KMS-11 (cell line): ENCODE data around the gene S100A13.

Experiments
- H2AFZ ChIP-seq: fragments of 200-600 bp; sonication (generic); 2 replicates; pipeline ENCODE4 v1.6.1; 2016; ENCODE audit warnings: antibody characterized with exemption, mixed run types, low read depth
- H3K27ac ChIP-seq: fragments of 200-600 bp; sonication (generic); 2 replicates; pipeline ENCODE4 v1.6.1; 2016; ENCODE audit warnings: mild to moderate bottlenecking, mixed run types
- H3K27me3 ChIP-seq: fragments of 200-600 bp; sonication (generic); 2 replicates; pipeline ENCODE4 v1.6.1; 2017; ENCODE audit warnings: mild to moderate bottlenecking, low read depth, mixed run types, moderate library complexity; ENCODE audit not compliant: insufficient read depth
- H3K36me3 ChIP-seq: fragments of 200-600 bp; sonication (generic); 2 replicates; pipeline ENCODE4 v1.6.1; 2017; ENCODE audit warnings: mild to moderate bottlenecking, mixed run types; ENCODE audit not compliant: insufficient read depth
- H3K4me1 ChIP-seq: fragments of 200-600 bp; sonication (generic); 2 replicates; pipeline ENCODE4 v1.6.1; 2016; ENCODE audit warnings: mild to moderate bottlenecking, low read depth, mixed run types; ENCODE audit not compliant: poor library complexity, severe bottlenecking
- H3K4me2 ChIP-seq: fragments of 200-600 bp; sonication (generic); 2 replicates; pipeline ENCODE4 v1.7.0; 2016; ENCODE audit warnings: mild to moderate bottlenecking, mixed run types
- H3K4me3 ChIP-seq: fragments of 200-600 bp; sonication (generic); IDR thresholded peaks from 2 replicates; pipeline ENCODE4 v1.6.1; 2017; ENCODE audit warnings: low read depth, low read length, mixed read lengths; ENCODE audit not compliant: insufficient read depth
- H3K79me2 ChIP-seq: fragments of 200-600 bp; sonication (generic); 2 replicates; pipeline ENCODE4 v1.6.1; 2016; ENCODE audit warnings: low read depth, mixed run types; ENCODE audit not compliant: insufficient read depth
- H3K9ac ChIP-seq: fragments of 200-600 bp; sonication (generic); 2 replicates; pipeline ENCODE4 v1.6.1; 2016; ENCODE audit warnings: mild to moderate bottlenecking, mixed run types
- H4K20me1 ChIP-seq: fragments of 200-600 bp; sonication (generic); 2 replicates; pipeline ENCODE4 v1.6.1; 2016; ENCODE audit warnings: mild to moderate bottlenecking, mixed run types; ENCODE audit not compliant: insufficient read depth
- TF ChIP-seq, protein P1 (sequence below): fragments of 200-600 bp; sonication (generic); conservative IDR thresholded peaks from 2 replicates; pipeline ENCODE4 v1.6.1; 2017; ENCODE audit warnings: low read depth, mild to moderate bottlenecking, antibody characterized with exemption, low read length, moderate library complexity, mixed read lengths

S100A13 gene

DNA sequence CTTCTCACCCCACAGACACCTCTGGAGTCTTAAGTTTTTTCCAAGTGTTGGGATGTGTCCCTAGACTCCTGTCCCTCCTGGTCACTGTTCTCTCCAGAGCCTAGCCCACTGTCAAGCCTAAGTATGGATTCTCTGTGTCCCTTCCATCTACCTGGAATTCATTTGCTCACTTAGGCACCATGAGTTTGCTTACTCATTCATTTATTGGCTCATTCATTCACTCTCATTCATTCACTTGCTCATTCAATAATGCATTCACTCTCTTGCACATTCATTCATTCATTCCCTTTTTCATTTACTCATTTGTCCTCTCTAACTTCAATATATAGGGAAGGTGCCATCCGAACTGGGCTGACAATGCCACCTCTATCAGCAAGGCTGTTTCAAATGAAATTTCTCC lies 15.9 kb downstream of the S100A13 start:
- Histone ChIP-seq H4K20me1 (no peaks in the 10 kb centered on the region), H3K9ac (no peak overlapping the region), H3K36me3 (no peaks in the 10 kb centered on the region), H3K79me2 (no peaks in the 10 kb centered on the region), H3K4me3 (no peak overlapping the region), H2AFZ (no peak overlapping the region), H3K27me3 (0 out of 2 replicates have a peak, but pooled peaks cover 3% of the 10 kb centered on the region), H3K4me1 (no peaks in the 10 kb centered on the region), H3K27ac (no peak overlapping the region), H3K4me2 (no peak overlapping the region)
- TF ChIP-seq, protein P1, sequence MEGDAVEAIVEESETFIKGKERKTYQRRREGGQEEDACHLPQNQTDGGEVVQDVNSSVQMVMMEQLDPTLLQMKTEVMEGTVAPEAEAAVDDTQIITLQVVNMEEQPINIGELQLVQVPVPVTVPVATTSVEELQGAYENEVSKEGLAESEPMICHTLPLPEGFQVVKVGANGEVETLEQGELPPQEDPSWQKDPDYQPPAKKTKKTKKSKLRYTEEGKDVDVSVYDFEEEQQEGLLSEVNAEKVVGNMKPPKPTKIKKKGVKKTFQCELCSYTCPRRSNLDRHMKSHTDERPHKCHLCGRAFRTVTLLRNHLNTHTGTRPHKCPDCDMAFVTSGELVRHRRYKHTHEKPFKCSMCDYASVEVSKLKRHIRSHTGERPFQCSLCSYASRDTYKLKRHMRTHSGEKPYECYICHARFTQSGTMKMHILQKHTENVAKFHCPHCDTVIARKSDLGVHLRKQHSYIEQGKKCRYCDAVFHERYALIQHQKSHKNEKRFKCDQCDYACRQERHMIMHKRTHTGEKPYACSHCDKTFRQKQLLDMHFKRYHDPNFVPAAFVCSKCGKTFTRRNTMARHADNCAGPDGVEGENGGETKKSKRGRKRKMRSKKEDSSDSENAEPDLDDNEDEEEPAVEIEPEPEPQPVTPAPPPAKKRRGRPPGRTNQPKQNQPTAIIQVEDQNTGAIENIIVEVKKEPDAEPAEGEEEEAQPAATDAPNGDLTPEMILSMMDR = no peak

DNA sequence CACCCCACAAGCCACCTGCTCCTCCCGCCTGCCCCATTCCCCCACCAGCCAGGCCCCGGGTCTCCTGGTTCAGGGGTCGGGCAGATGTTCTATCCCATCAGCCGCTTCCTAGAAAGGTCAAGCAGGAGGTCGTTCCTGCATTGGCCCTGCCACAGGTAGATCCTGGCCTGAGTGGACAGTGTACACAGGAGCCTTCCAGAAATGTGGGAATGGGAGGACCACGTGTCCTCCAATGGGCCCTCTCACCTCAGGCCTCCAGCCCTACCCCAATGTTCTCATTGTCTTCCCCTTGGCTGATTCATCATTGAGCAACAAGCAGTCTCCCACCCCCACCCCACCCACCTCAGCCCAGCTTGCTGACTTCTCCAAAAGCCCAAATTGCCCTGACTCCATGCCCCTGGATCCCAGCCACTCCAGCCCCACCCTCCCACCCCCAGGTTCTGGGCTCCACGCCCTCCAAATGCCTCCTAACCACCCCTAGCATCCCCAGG lies 16.4 kb downstream of the S100A13 start:
- H3K27me3 ChIP-seq = 0 out of 2 replicates have a peak, but pooled peaks cover 3% of the 10 kb centered on the region
- no peak overlapping the region for H3K9ac ChIP-seq
- no peaks in the 10 kb centered on the region for H3K4me1 ChIP-seq
- H3K27ac ChIP-seq = no peak overlapping the region
- TF ChIP-seq, protein P1 = no peak
- H4K20me1 ChIP-seq = no peaks in the 10 kb centered on the region
- no peaks in the 10 kb centered on the region for H3K36me3 ChIP-seq
- H2AFZ ChIP-seq = no peak overlapping the region
- H3K4me2 ChIP-seq = no peak overlapping the region
- no peak overlapping the region for H3K4me3 ChIP-seq
- H3K79me2 ChIP-seq = no peaks in the 10 kb centered on the region

DNA sequence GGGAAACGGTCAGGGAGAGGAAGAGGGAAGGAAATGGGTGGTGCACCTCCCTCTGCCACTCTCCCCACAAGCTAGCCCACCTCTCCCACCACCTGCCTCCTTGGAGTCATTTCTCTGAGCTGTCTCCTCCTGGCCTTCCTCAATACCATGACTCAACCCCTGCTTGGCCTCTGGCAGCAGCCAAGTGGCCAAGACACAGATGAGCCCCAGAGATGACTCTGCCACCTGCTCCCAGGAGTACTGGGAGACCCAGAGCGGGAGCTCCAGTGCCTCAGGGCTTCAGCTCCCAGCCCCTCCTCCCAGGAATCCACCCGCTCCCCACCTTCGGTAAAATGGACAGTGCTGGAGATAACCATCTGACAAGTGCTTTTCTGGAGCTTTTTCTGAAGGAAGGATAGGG lies 17.0 kb downstream of the S100A13 start:
- Histone ChIP-seq H3K4me3 (no peak overlapping the region), H3K27ac (no peak overlapping the region), H3K9ac (no peak overlapping the region), H3K36me3 (no peaks in the 10 kb centered on the region), H3K4me2 (no peak overlapping the region), H3K27me3 (0 out of 2 replicates have a peak, but pooled peaks cover 3% of the 10 kb centered on the region), H4K20me1 (no peaks in the 10 kb centered on the region), H3K79me2 (no peaks in the 10 kb centered on the region), H2AFZ (no peak overlapping the region), H3K4me1 (no peaks in the 10 kb centered on the region)
- TF ChIP-seq, protein P1 = no peak

DNA sequence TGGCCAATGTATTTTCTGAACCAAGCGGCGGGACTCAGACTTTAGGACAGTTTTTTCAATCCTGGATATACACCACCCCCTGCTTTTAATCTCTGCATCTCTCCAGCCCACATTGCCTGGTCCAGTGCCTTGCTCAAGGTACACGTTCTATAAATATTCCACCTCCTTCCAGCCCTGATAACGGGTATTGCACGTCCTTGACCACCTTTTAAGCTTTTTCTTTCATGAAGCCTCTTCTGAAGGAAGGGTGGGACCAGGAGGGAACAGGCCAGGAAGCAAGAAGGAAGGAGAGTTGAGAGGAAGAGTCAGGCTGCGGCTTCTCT lies 17.8 kb downstream of the S100A13 start:
- no peak overlapping the region for H3K27ac ChIP-seq
- H3K4me3 ChIP-seq = no peak overlapping the region

More for the DNA sequence above, 17.8 kb downstream of the S100A13 start:
- H3K9ac ChIP-seq = no peak overlapping the region
- TF ChIP-seq, protein P1 = no peak
- H4K20me1 ChIP-seq = no peaks in the 10 kb centered on the region
- H3K79me2 ChIP-seq = no peaks in the 10 kb centered on the region
- no peaks in the 10 kb centered on the region for H3K36me3 ChIP-seq
- no peaks in the 10 kb centered on the region for H3K4me1 ChIP-seq
- H3K27me3 ChIP-seq = 0 out of 2 replicates have a peak, but pooled peaks cover 3% of the 10 kb centered on the region
- H3K4me2 ChIP-seq = no peak overlapping the region
- H2AFZ ChIP-seq = no peak overlapping the region
